DOHH2 (cell line): ENCODE results near the gene FOXN3.

Experiments
- H3F3A ChIP-seq: fragments of 200-600 bp; sonication (generic), shearing (Covaris generic); 2 replicates; pipeline ENCODE4 v1.6.0; 2016; ENCODE audit warnings: antibody characterized with exemption, mild to moderate bottlenecking; ENCODE audit not compliant: control insufficient read depth, insufficient read depth
- H3K27ac ChIP-seq: fragments of 200-600 bp; sonication (generic); 2 replicates; pipeline ENCODE4 v1.5.1; 2014; ENCODE audit warnings: low read depth, mild to moderate bottlenecking, low read length, moderate library complexity
- H3K27me3 ChIP-seq: fragments of 200-600 bp; sonication (generic); 2 replicates; pipeline ENCODE4 v1.6.1; 2014; ENCODE audit warnings: mild to moderate bottlenecking, low read length, mixed read lengths; ENCODE audit not compliant: control insufficient read depth
- H3K36me3 ChIP-seq: fragments of 200-600 bp; sonication (generic); 2 replicates; pipeline ENCODE4 v1.6.1; 2014; ENCODE audit warnings: mild to moderate bottlenecking, low read length, moderate library complexity, mixed read lengths; ENCODE audit not compliant: control insufficient read depth
- H3K4me1 ChIP-seq: fragments of 200-600 bp; sonication (generic); 2 replicates; pipeline ENCODE4 v1.6.1; 2014; ENCODE audit warnings: mild to moderate bottlenecking, low read length, mixed read lengths; ENCODE audit not compliant: control insufficient read depth
- H3K4me2 ChIP-seq: fragments of 200-600 bp; sonication (generic); 2 replicates; pipeline ENCODE4 v1.6.0; 2014; ENCODE audit warnings: mild to moderate bottlenecking, low read length, moderate library complexity
- H3K4me3 ChIP-seq: fragments of 200-600 bp; sonication (generic); 2 replicates; pipeline ENCODE4 v1.5.1; 2014; ENCODE audit warnings: mild to moderate bottlenecking, low read length, mixed read lengths
- H3K79me2 ChIP-seq: fragments of 200-600 bp; sonication (generic); 2 replicates; pipeline ENCODE4 v1.6.1; 2014; ENCODE audit warnings: mild to moderate bottlenecking, low read length, mixed read lengths; ENCODE audit not compliant: control insufficient read depth
- H3K9me2 ChIP-seq: fragments of 200-600 bp; sonication (generic); replicated peaks from 2 replicates; pipeline ENCODE4 v1.6.1; 2014; ENCODE audit warnings: mild to moderate bottlenecking, low read length, mixed read lengths; ENCODE audit not compliant: control insufficient read depth
- H3K9me3 ChIP-seq: fragments of 200-600 bp; sonication (generic); 2 replicates; pipeline ENCODE4 v1.6.1; 2014; ENCODE audit warnings: antibody characterized with exemption, low read length, mixed read lengths; ENCODE audit not compliant: control insufficient read depth, insufficient read depth
- H4K20me1 ChIP-seq: fragments of 200-600 bp; sonication (generic); 2 replicates; pipeline ENCODE4 v1.6.0; 2014; ENCODE audit warnings: low read depth, mild to moderate bottlenecking, antibody characterized with exemption, low read length, moderate library complexity; ENCODE audit not compliant: control insufficient read depth, insufficient read depth
- EZH2phosphoT487 ChIP-seq: fragments of 200-600 bp; sonication (generic); IDR thresholded peaks from 2 replicates; pipeline ENCODE4 v1.6.1; 2017; ENCODE audit warnings: borderline replicate concordance, mild to moderate bottlenecking, antibody characterized with exemption, low read length, moderate library complexity, mixed read lengths
- TF ChIP-seq, protein P1 (sequence below): fragments of 200-600 bp; sonication (generic); IDR thresholded peaks from one replicate; pipeline ENCODE4 v1.5.1; 2014; ENCODE audit warnings: antibody characterized with exemption, mild to moderate bottlenecking, low read depth, low read length; ENCODE audit not compliant: poor library complexity, severe bottlenecking

FOXN3 gene

DNA sequence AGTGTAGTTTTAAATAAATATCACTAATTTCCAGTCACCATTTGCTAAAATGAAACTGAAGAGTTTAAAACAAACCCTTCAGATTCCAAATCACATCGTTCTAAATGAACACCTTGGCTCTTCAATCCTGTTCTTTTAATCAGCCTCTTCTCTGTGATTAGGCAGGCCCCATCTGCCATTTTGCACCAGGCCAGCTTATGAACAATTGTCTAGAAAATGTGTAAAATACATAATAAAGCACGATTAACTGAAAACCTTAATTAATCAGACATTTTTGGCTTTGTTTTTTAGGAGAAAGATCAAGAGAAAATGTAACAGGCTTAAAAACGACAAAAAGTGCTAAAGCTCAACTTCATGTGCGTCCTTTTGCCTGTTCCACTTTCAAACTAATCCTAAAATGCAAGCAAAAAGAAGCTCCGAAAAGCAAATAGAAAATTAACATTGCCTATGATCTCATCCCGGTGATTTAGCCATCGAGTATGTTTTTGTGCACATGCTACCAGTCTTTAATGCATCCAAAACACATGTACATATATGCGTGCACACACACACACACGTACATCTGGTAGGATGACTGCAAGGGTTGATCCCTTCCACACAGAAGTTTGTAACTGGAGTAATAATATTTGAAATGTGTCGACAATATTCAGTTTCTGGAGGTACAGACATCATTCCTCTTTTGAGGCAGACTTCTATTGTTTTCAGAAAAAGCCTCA lies 288.6 kb downstream of the FOXN3 start:
- Histone ChIP-seq H4K20me1 (no peaks in the 10 kb centered on the region), H3K4me2 (no peak overlapping the region), H3K4me3 (no peak overlapping the region), H3K36me3 (no peaks in the 10 kb centered on the region), H3K27me3 (no peaks in the 10 kb centered on the region), H3K27ac (no peak overlapping the region), H3K4me1 (peaks cover 2% of the 10 kb centered on the region; the same call in 1 of the 2 replicates), H3F3A (no peaks in the 10 kb centered on the region), H3K79me2 (no peaks in the 10 kb centered on the region), H3K9me2 (no peaks in the 10 kb centered on the region), H3K9me3 (no peaks in the 10 kb centered on the region)
- TF ChIP-seq, protein P1, sequence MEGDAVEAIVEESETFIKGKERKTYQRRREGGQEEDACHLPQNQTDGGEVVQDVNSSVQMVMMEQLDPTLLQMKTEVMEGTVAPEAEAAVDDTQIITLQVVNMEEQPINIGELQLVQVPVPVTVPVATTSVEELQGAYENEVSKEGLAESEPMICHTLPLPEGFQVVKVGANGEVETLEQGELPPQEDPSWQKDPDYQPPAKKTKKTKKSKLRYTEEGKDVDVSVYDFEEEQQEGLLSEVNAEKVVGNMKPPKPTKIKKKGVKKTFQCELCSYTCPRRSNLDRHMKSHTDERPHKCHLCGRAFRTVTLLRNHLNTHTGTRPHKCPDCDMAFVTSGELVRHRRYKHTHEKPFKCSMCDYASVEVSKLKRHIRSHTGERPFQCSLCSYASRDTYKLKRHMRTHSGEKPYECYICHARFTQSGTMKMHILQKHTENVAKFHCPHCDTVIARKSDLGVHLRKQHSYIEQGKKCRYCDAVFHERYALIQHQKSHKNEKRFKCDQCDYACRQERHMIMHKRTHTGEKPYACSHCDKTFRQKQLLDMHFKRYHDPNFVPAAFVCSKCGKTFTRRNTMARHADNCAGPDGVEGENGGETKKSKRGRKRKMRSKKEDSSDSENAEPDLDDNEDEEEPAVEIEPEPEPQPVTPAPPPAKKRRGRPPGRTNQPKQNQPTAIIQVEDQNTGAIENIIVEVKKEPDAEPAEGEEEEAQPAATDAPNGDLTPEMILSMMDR = no peak
- no peak for TF ChIP-seq EZH2phosphoT487

DNA sequence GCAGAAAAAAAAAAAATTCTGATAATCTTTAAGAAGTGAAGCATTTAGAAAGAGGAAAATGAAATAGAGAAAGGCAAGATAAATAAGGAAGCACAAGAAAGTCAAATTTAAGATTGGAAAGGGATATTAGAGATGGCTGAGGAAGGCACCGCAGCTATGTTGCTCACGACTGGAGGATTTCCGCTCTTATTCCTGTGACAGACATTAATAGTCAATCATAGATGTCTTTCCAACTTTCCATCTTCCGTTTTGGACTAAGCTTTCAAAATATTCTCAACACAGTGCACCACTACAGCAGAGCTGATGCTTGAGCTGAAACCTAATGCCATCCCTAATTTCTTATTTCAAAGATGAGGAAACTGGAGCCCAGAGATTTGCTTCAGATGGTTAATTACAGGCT lies 290.6 kb downstream of the FOXN3 start:
- Histone ChIP-seq H3K79me2 (no peaks in the 10 kb centered on the region), H3K36me3 (no peaks in the 10 kb centered on the region), H3K4me2 (no peak overlapping the region), H3K9me3 (no peaks in the 10 kb centered on the region), H3K9me2 (no peaks in the 10 kb centered on the region), H3K27ac (no peak overlapping the region), H3F3A (no peaks in the 10 kb centered on the region), H3K4me1 (peaks cover 2% of the 10 kb centered on the region; the same call in 1 of the 2 replicates), H4K20me1 (no peaks in the 10 kb centered on the region), H3K27me3 (peaks cover 2% of the 10 kb centered on the region; the same call in 1 of the 2 replicates), H3K4me3 (no peak overlapping the region)
- no peak for TF ChIP-seq EZH2phosphoT487
- TF ChIP-seq, protein P1 = no peak

DNA sequence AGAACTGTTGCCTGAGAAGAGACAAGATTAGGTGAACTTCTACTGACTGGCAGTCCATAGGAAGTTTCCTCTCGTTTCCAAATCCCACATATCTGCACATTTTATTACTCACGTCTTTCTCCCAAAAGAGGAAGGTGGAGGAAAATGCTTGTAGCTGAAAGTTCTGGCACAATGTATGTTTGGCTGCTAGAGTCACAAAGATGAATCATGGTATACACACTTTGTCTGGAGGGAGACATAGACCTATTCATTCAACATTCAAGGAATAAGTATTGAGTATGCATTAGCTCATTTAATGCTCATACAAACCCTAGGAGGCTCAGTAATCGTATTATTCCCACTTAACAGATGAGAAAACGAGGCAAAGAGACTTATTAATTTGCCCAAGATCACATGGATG lies 291.8 kb downstream of the FOXN3 start:
- Histone ChIP-seq H3K27ac (no peak overlapping the region), H3K79me2 (no peaks in the 10 kb centered on the region), H3F3A (no peaks in the 10 kb centered on the region), H3K4me2 (no peak overlapping the region), H3K27me3 (peaks cover 2% of the 10 kb centered on the region; the same call in 1 of the 2 replicates), H3K9me2 (no peaks in the 10 kb centered on the region), H4K20me1 (no peaks in the 10 kb centered on the region), H3K4me3 (no peak overlapping the region), H3K9me3 (no peaks in the 10 kb centered on the region), H3K36me3 (no peaks in the 10 kb centered on the region), H3K4me1 (peaks cover 2% of the 10 kb centered on the region; the same call in 1 of the 2 replicates)
- TF ChIP-seq EZH2phosphoT487 = no peak
- TF ChIP-seq, protein P1 = no peak
